T-helper 1 cell treated with Interleukin-12 subunit alpha and Interleukin-12 subunit beta and Interleukin-4 antibody, amounts not matched to agents 30 ng/mL and 1 ng/mL, for 36 hours (primary cell): Measurements from ENCODE around the gene RNFT1. TPM values are rescaled to one million over a fixed set of nuclear protein-coding genes. Genes with fewer than 3 reads are reported as not detected.
"Not testable (repeated sequence)": the region's sequence is repeated elsewhere in the genome, so short reads cannot be mapped to it uniquely, and the experiment has no call there.

ENCODE experiments used
- intact Hi-C: fragments of 100-400 bp; cut with micrococcal nuclease; formaldehyde crosslinking; loops from one replicate; pipeline ENCODE4 v1.15.1; 2024
- total RNA-seq: library from RNA; stranded (reverse); gene quantifications from 2 replicates; pipeline ENCODE4 v1.2.3, GENCODE V29; 2022

The RNFT1 gene
- 24.4 and 26.6 TPM in 2 replicates for total RNA-seq

DNA sequence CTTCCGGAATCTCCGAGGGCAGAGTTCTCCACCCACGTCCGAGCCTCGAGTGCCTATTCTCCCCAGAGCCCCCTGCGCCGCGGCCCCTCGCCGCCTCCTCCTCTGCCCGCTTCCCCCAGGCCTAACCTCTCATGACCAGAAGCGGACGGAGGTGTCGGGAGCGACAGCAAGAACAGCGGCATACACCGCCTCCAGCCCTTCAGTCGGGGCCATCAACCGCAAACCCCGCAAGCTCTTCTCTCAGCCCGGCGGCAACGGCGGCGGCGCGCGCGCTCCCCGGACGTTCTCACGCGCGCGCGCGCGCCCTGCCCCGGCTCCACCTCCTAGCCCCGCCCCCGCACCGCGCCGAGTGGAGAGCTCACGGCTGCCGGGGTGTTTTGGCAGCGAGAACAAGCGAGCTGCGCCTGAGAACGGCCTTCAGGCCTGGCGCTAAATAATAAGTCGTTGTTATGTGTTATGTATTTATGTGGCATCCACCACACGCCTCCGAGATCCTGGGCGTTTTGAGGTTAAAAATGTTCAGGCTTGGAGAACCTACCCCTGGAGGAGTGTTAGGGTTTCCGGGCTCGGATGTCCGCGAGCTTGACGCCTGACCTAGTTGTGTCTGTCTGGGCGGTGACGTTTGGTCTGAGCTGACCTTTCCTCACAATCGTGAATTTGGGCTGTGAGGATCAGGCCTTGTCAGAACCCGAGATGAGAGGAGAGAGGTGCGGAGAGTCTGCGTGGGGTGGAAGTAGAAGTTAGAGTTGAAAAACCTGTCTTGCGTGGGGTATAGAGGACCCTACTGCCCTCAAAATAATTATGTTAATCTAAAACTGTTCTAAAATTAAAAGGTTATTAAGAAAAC lies at the start of gene RNFT1:
TSS of gene RNFT1 (minus strand) at position 259 of the 847 bp plus-strand sequence. CDS start at position 182, 77 bp downstream.
- intact Hi-C loops, result loop anchor here (1.0 to 5.0 kb wide), 8 partner anchors 71 to 633 kb away; partner anchors contain the start of genes HEATR6, PTRH2, RPS6KB1 and USP32

DNA sequence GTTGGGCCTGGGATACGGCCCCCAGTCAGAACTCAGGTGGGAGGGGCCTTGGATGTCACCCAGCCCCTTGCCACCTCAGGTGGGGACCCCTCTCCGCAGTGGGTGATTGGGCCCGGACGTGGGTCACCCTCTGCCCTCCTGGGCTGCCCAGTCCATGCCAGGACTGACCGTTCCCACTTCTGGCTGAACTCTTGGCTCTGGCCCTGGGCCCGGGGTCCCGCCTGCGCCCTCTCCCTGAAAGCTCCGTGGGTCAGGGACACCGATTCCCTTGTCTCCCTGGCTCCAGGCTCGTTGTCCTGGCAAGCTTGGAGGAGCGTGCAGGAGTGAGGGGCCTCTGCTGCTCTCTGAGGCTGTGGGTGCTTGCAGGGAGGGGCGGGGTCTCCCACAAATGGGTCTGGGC lies 44.8 kb upstream of the RNFT1 start:
- intact Hi-C loops, result not testable (repeated sequence)

GRCh38 chr17:60008377-60008776 lies 43.8 kb upstream of the RNFT1 start:
- intact Hi-C loops, result not testable (repeated sequence)

DNA sequence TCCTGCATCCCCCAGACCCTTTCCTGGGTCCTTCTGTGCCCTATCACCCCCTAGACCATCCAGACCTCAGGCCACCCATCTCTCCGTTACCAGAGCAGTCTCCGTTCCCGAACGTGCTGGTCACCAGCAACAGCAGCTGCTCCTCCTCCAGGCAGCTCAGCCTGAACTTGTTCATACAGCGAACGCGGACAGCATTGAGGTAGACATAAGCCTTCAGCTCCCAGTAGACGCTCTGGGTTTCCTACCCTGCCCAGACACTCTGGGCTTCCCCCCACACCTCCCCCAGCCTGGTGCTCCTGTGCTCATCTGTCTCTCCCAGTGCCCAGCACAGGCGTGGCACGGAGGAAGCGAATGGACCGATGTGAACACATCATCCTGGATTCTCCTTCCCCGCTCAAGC lies 41.6 kb upstream of the RNFT1 start:
- intact Hi-C loops, result no loop called here

- intact Hi-C loops, result not testable (repeated sequence)
Measured at GRCh38 chr17:60004561-60004960, 40.0 kb upstream of the RNFT1 start.

GRCh38 chr17:60002405-60002804 lies 37.9 kb upstream of the RNFT1 start:
- intact Hi-C loops, result not testable (repeated sequence)

GRCh38 chr17:59996608-59997007 lies 32.1 kb upstream of the RNFT1 start:
- intact Hi-C loops, result not testable (repeated sequence)

GRCh38 chr17:59975166-59975565 lies 10.6 kb upstream of the RNFT1 start:
- intact Hi-C loops, result not testable (repeated sequence)

DNA sequence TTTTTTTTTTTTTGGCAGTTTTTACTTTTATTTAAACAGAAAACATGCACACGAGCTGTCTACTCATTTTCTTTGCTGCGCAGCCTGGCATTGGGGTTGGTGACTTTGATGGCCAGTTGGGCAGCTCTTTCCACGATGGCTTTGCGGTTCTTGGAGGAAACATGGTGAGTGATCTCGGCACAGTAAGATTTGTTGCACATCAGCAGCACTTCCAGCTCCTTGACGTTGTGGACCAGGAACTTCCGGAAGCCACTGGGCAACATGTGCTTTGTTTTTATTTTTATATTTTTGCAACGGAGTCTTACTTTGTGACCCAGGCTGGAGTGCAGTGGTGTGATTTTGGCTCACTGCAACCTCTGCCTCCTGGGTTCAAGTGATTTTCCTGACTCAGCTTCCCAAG lies 8.9 kb upstream of the RNFT1 start:
- intact Hi-C loops, result not testable (repeated sequence)

GRCh38 chr17:59972778-59973177 lies 8.2 kb upstream of the RNFT1 start:
- intact Hi-C loops, result no loop called here

DNA sequence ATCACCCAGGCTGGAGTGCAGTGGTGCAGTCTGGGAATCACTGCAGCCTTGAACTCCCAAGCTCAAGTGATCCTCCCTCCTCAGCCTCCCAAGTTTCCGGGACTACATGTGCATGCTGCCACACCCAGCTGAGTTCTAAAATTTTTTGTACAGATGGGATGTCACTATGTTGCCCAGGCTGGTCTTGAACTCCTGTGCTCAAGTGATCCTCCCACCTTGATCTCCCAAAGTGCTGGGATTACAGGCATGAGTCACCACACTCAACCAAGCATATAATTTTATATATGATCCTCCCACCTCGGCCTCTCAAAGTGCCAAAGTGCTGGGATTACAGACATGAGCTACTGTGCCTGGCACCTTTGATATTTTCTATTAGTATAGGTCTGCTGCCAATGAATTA lies 7.2 kb upstream of the RNFT1 start:
- intact Hi-C loops, result not testable (repeated sequence)

GRCh38 chr17:59963738-59964481 lies 630 bp downstream of the RNFT1 start:
- intact Hi-C loops, result loop anchor here (1.0 to 5.0 kb wide), 8 partner anchors 71 to 633 kb away; partner anchors contain the start of genes HEATR6, PTRH2, RPS6KB1 and USP32

GRCh38 chr17:59962739-59963318 lies 1.7 kb downstream of the RNFT1 start:
- intact Hi-C loops, result loop anchor here (5.0 kb wide), 3 partner anchors 74 to 634 kb away; partner anchors contain the start of gene USP32

- intact Hi-C loops, result not testable (repeated sequence)
Measured at GRCh38 chr17:59959574-59959973, 5.0 kb downstream of the RNFT1 start.

- intact Hi-C loops, result no loop called here
Measured at GRCh38 chr17:59954856-59955255, 9.7 kb downstream of the RNFT1 start.

DNA sequence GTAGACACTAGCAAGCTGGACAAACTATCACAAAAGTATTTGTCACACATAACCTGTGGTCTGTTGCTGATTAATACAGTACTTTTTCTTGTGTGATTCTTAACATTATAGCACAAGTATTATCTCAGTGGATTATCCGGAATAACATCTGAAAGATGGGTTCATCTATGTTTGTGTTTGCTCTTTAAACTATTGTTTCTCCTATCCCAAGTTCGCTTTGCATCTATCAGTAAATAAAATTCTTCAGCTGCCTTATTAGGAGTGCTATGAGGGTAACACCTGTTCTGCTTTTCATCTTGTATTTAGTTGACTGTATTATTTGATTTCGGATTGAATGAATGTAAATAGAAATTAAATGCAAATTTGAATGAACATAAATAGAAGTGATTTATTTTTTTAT lies 14.5 kb downstream of the RNFT1 start:
- intact Hi-C loops, result no loop called here

DNA sequence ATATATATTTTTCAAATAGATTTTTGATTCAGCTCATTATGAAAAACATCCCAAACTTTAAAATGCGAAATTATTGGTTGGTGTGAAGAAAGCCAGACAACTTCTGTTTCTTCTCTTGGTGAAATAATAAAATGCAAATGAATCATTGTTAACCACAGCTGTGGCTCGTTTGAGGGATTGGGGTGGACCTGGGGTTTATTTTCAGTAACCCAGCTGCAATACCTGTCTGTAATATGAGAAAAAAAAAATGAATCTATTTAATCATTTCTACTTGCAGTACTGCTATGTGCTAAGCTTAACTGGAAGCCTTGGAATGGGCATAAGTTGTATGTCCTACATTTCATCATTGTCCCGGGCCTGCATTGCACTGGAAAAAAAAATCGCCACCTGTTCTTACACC lies 17.2 kb downstream of the RNFT1 start:
- intact Hi-C loops, result not testable (repeated sequence)

- intact Hi-C loops, result not testable (repeated sequence)
Measured at GRCh38 chr17:59946433-59946832, 18.1 kb downstream of the RNFT1 start.

DNA sequence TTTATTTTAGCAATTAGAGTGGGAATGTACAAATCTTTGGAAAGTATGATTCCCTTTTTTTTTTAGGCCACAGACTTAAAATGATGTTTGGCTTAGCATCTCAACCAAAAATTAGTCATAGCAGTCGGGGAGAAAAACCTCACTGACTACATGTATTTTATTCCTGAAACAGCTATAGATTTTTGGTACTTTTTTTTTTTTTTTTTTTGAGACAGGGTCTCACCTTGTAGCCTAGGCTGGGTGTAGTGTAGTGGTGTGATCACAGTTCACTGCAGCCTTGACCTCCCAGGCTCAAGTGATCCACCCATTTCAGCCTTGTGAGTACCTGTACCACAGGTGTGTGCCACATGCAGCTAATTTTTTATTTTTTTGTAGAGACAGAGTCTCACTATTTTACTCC lies 23.4 kb downstream of the RNFT1 start:
- intact Hi-C loops, result no loop called here

DNA sequence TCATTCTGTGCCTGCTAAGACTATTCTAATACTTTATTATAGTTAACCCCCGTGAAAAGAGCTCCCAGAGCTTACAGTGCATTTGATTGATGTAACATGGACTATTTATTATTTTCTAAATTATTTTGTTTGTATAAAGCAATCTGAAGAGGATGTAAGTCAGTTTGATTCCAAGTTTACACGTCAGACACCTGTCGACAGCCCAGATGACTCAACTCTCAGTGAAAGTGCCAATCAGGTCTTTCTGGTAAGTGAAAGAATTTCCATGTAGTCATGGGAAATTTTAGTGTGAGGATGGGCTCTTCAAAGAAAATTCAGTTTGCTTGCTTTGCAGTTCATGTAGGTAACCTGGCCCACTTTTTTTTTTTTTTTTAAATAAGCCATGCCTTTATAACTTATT lies 23.8 kb downstream of the RNFT1 start:
- intact Hi-C loops, result not testable (repeated sequence)

- intact Hi-C loops, result not testable (repeated sequence)
Measured at GRCh38 chr17:59933317-59933716, 31.2 kb downstream of the RNFT1 start.

GRCh38 chr17:59930768-59931167 lies 33.8 kb downstream of the RNFT1 start:
- intact Hi-C loops, result not testable (repeated sequence)
